ENCODE results near the gene NUMBL.

NUMBL gene

DNA sequence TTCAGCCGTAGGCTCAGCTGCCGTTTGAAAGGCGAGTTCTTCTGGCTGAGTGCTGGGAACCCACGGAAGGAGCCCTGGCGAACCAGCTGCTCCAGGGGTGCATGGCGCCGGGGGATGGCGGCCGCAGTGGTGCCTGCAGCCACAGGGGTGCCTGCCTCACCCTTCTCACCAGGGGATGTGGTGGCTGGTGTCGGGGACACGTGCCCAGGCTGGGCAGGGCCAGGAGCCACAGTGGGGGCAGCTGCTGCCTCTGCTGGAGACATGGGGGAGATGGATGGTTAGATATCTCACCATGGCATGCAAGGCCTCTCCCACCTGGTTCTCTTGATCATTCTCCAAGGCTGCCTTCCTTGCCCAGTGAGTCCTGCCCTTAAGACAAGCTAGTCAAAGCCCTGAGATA is 17.1 kb downstream of the NUMBL start:
- Histone ChIP-seq H3K27me3 (no peaks in the 10 kb centered on the region), H3K4me3 (ENCODE audit: low read depth in 1 of 2, low read length in 1 of 2) (no peak overlapping the region), H3K36me3 (peaks cover 63% of the 10 kb centered on the region), H3K27ac (no peak overlapping the region), H3K4me1 (ENCODE audit: control insufficient read depth in 1 of 2, insufficient read depth in 1 of 2, low read depth in 1 of 2, low read length in 1 of 2) (no peaks in the 10 kb centered on the region), H3K9me3 (no peaks in the 10 kb centered on the region)
- TF ChIP-seq, protein P1, sequence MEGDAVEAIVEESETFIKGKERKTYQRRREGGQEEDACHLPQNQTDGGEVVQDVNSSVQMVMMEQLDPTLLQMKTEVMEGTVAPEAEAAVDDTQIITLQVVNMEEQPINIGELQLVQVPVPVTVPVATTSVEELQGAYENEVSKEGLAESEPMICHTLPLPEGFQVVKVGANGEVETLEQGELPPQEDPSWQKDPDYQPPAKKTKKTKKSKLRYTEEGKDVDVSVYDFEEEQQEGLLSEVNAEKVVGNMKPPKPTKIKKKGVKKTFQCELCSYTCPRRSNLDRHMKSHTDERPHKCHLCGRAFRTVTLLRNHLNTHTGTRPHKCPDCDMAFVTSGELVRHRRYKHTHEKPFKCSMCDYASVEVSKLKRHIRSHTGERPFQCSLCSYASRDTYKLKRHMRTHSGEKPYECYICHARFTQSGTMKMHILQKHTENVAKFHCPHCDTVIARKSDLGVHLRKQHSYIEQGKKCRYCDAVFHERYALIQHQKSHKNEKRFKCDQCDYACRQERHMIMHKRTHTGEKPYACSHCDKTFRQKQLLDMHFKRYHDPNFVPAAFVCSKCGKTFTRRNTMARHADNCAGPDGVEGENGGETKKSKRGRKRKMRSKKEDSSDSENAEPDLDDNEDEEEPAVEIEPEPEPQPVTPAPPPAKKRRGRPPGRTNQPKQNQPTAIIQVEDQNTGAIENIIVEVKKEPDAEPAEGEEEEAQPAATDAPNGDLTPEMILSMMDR (IDR thresholded peaks at IDR 0.05) = no peak

DNA sequence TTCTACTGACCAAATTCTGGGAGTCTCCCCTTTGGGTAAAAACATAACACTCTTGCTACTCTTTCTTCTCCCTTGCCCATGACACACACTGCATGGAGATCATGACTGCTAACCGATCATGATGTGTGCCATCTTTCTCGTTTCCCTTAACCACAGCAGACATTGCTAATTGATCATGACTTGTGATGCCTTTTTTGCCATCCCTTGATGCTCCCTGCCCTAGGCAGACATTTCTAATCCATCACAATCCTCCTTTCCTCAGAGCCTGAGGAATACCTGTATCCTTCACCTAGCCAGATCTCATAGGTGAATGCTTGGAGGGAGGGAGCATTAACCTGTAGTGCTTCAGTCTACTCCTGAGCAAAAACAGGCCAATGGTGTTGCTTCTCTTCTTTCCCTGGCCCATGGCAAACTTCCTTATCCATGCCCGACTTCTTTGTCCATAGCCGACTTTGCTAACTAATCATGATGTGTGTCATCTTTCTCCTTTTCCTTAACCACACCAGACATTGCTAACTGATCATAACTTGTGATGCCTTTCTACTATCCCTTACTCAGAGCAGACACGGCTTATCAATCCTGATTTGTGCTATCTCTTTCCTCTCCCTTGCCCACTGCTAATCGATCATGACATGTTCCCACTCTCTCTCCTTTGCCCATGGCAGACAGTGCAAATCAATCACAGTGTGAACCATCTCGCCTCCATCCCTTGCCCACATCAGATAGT is 17.7 kb downstream of the NUMBL start:
- H3K36me3 ChIP-seq = peaks cover 57% of the 10 kb centered on the region
- no peaks in the 10 kb centered on the region for H3K4me1 ChIP-seq (ENCODE audit: control insufficient read depth in 1 of 2, insufficient read depth in 1 of 2, low read depth in 1 of 2, low read length in 1 of 2)
- H3K4me3 ChIP-seq (ENCODE audit: low read depth in 1 of 2, low read length in 1 of 2) = no peak overlapping the region
- H3K9me3 ChIP-seq = no peaks in the 10 kb centered on the region
- H3K27ac ChIP-seq = no peak overlapping the region
- no peaks in the 10 kb centered on the region for H3K27me3 ChIP-seq
- TF ChIP-seq, protein P1 (IDR thresholded peaks at IDR 0.05) = no peak

DNA sequence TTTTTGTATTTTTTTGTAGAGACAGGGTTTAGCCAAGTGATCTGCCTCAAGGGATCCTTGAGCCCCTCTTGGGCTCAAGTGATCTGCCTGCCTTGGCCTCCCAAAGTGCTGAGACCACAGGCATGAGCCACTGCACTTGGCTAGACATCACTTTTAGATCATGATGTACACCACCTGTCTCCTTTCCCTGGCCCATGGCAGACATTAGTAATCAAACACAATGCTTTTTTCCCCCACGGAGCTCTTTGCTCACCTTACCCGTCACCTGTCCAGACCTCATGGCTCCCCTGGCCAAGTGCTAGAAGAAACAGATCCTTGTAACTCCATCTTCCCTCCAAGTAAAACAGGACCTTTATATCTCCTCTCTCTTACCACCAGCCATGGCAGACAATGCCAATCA is 18.4 kb downstream of the NUMBL start:
- peaks cover 57% of the 10 kb centered on the region for H3K36me3 ChIP-seq

DNA sequence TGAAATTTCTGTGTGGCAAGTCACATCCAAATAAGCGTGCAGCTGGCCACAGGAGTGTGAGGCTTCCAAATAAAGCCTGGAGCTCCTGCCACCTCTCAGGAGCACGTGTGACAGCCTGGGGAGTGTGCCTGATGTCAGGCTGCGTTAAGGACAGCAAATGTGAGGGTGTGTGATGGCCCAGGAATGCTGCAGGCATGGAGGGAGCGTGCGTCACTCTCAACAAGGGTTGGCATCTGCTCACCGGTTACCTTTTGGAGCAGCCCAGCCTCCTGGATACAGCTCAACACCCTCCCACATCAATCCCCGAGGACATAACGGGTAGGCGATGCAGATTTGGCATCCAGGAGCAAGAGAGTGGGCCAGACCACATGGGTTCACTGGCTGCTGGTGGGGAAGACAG is 19.0 kb downstream of the NUMBL start:
- no peaks in the 10 kb centered on the region for H3K27me3 ChIP-seq
- H3K4me1 ChIP-seq (ENCODE audit: control insufficient read depth in 1 of 2, insufficient read depth in 1 of 2, low read depth in 1 of 2, low read length in 1 of 2) = no peaks in the 10 kb centered on the region
- H3K4me3 ChIP-seq (ENCODE audit: low read depth in 1 of 2, low read length in 1 of 2) = no peak overlapping the region
- H3K36me3 ChIP-seq = peaks cover 58% of the 10 kb centered on the region
- TF ChIP-seq, protein P1 (IDR thresholded peaks at IDR 0.05) = no peak
- H3K9me3 ChIP-seq = no peaks in the 10 kb centered on the region
- H3K27ac ChIP-seq = no peak overlapping the region

More for the DNA sequence above, 18.4 kb downstream of the NUMBL start:
- H3K27me3 ChIP-seq = no peaks in the 10 kb centered on the region
- no peaks in the 10 kb centered on the region for H3K9me3 ChIP-seq
- H3K27ac ChIP-seq = no peak overlapping the region
- H3K4me1 ChIP-seq (ENCODE audit: control insufficient read depth in 1 of 2, insufficient read depth in 1 of 2, low read depth in 1 of 2, low read length in 1 of 2) = no peaks in the 10 kb centered on the region
- no peak overlapping the region for H3K4me3 ChIP-seq (ENCODE audit: low read depth in 1 of 2, low read length in 1 of 2)
- TF ChIP-seq, protein P1 (IDR thresholded peaks at IDR 0.05) = no peak

DNA sequence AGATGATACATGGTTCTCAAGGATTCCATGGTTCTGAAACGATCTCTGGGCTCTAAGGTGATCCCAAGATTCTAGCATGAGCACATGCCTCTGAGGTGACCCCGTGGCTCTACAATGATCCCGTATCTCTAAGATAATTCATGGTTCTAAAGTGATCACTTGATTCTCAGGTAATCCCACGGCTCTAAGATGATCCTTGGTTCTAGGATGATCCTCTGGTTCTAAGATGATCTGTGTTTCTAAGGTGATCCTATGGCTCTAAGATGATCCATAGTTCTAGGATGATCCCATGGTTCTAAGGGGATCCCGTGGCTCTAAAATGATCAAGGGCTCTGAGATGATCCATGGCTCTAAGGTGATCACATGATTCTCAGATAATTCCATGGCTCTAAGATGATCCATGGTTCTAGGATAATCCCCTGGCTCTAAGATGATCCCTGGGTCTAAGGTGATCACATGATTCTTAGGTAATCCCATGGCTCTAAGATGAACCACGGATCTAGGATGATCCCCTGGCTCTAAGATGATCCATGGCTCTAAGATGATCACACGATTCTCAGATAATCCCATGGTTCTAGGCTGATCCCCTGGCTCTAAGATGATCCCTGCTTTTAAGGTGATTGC is 21.3 kb downstream of the NUMBL start:
- Histone ChIP-seq H3K27me3 (peaks cover 16% of the 10 kb centered on the region), H3K27ac (no peak overlapping the region), H3K4me1 (ENCODE audit: control insufficient read depth in 1 of 2, insufficient read depth in 1 of 2, low read depth in 1 of 2, low read length in 1 of 2) (no peaks in the 10 kb centered on the region), H3K4me3 (ENCODE audit: low read depth in 1 of 2, low read length in 1 of 2) (no peak overlapping the region), H3K9me3 (no peaks in the 10 kb centered on the region), H3K36me3 (peaks cover 58% of the 10 kb centered on the region)
- TF ChIP-seq, protein P1 (IDR thresholded peaks at IDR 0.05) = no peak
